ENCODE measurements around the gene PACSIN2.
"Not testable (repeated sequence)": the region's sequence is repeated elsewhere in the genome, so short reads cannot be mapped to it uniquely, and the experiment has no call there.

Gene PACSIN2

GRCh38 chr22:43011079-43011478 lies 3.9 kb downstream of the PACSIN2 start:
- DNase-seq (ENCODE audit: low read depth in 2 of 2) = no peak

- no peak for DNase-seq (ENCODE audit: low read depth in 2 of 2)
These were observed 5.5 kb downstream of the PACSIN2 start for GRCh38 chr22:43009444-43009843.

- DNase-seq (ENCODE audit: low read depth in 2 of 2) = no peak
These were observed 6.0 kb downstream of the PACSIN2 start for GRCh38 chr22:43008921-43009320.

- DNase-seq (ENCODE audit: low read depth in 2 of 2) = no peak
These were observed 6.4 kb downstream of the PACSIN2 start for GRCh38 chr22:43008509-43008908.

GRCh38 chr22:43007519-43008102 lies 7.3 kb downstream of the PACSIN2 start:
- DNase-seq (ENCODE audit: low read depth in 2 of 2) = no peak

GRCh38 chr22:43006753-43007152 lies 8.2 kb downstream of the PACSIN2 start:
- no peak for DNase-seq (ENCODE audit: low read depth in 2 of 2)

- DNase-seq (ENCODE audit: low read depth in 2 of 2) = no peak
These were observed 8.9 kb downstream of the PACSIN2 start for GRCh38 chr22:43006016-43006505.

- DNase-seq (ENCODE audit: low read depth in 2 of 2) = no peak
These were observed 9.8 kb downstream of the PACSIN2 start for GRCh38 chr22:43005106-43005505.

GRCh38 chr22:43004362-43005035 lies 10.4 kb downstream of the PACSIN2 start:
- DNase-seq (ENCODE audit: low read depth in 2 of 2) = no peak

GRCh38 chr22:43002202-43002586 lies 12.8 kb downstream of the PACSIN2 start:
- DNase-seq (ENCODE audit: low read depth in 2 of 2) = no peak

GRCh38 chr22:43001271-43002201 lies 13.4 kb downstream of the PACSIN2 start:
- DNase-seq (ENCODE audit: low read depth in 2 of 2) = no peak

- no peak for DNase-seq (ENCODE audit: low read depth in 2 of 2)
These were observed 14.3 kb downstream of the PACSIN2 start for GRCh38 chr22:43000441-43001175.

GRCh38 chr22:42997582-42998090 lies 17.3 kb downstream of the PACSIN2 start:
- DNase-seq (ENCODE audit: low read depth in 2 of 2) = no peak

- DNase-seq (ENCODE audit: low read depth in 2 of 2) = no peak
These were observed 18.1 kb downstream of the PACSIN2 start for GRCh38 chr22:42996646-42997365.

GRCh38 chr22:42995654-42996053 lies 19.3 kb downstream of the PACSIN2 start:
- not testable (repeated sequence) for DNase-seq (ENCODE audit: low read depth in 2 of 2)

- no peak for DNase-seq (ENCODE audit: low read depth in 2 of 2)
These were observed 19.9 kb downstream of the PACSIN2 start for GRCh38 chr22:42994917-42995562.

- DNase-seq (ENCODE audit: low read depth in 2 of 2) = no peak
These were observed 20.6 kb downstream of the PACSIN2 start for GRCh38 chr22:42994276-42994916.

GRCh38 chr22:42993651-42994275 lies 21.2 kb downstream of the PACSIN2 start:
- no peak for DNase-seq (ENCODE audit: low read depth in 2 of 2)

- DNase-seq (ENCODE audit: low read depth in 2 of 2) = no peak
These were observed 22.0 kb downstream of the PACSIN2 start for GRCh38 chr22:42992886-42993479.
